ENCODE measurements around the gene PDK3. TPM values are rescaled to one million over a fixed set of nuclear protein-coding genes. Genes with fewer than 3 reads are reported as not detected.

Gene PDK3
- polyA plus RNA-seq, 1 donor (not counting 4 experiments of a cell fraction or from before 2014, with no cell fraction given): 8.0 TPM

DNA sequence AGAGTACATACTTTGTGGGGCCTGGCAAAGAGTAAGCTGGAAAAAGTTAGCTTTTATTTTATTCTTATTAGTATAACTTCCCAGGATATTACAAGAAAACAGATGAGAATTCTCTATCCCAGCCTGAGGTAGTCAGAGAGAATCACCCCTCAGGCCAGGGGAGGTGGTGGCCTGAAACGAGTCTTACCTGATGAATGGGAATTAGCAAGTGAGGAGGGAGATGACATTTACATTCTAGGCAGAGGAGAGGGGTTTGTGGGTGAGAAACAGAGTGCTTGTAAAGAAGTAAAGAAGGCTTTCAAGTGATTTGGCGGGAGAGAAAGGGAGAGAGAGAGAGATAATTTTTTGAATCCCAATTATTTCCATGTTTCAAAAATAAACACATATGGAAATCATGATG, 39.3 kb upstream of the PDK3 start:
- dilution Hi-C loops (cut with MboI; ENCODE audit: extremely low pct_ligation_motif_present, low sequenced_read_pairs): no loop called here
- Histone ChIP-seq H3K9ac (ENCODE audit: control insufficient read depth, extremely low read depth, insufficient read depth, low read length) (no peak overlapping the region), H3K79me2 (ENCODE audit: control insufficient read depth, insufficient read depth, low read length) (no peaks in the 10 kb centered on the region), H2AFZ (ENCODE audit: control insufficient read depth, low read length) (no peak overlapping the region), H4K20me1 (ENCODE audit: control insufficient read depth, extremely low read depth, insufficient read depth, low read length) (no peaks in the 10 kb centered on the region), H3K9me3 (ENCODE audit: control insufficient read depth, low read depth, low read length) (no peaks in the 10 kb centered on the region), H3K27me3 (ENCODE audit: control insufficient read depth, extremely low read depth, insufficient read depth, low read length) (no peaks in the 10 kb centered on the region), H3K4me1 (ENCODE audit: control insufficient read depth, extremely low read depth, insufficient read depth, low read length) (peaks cover 17% of the 10 kb centered on the region), H3K4me3 (ENCODE audit: control insufficient read depth in 2 of 3, extremely low read depth in 1 of 3, insufficient read depth in 2 of 3, low read depth in 1 of 3, low read length in 3 of 3) (no peak overlapping the region), H3K27ac (ENCODE audit: control insufficient read depth, insufficient read depth, low read length) (no peak overlapping the region), H3K36me3 (ENCODE audit: control insufficient read depth in 2 of 2, extremely low read depth in 1 of 2, insufficient read depth in 2 of 2, low read length in 2 of 2) (no peaks in the 10 kb centered on the region), H3K9me1 (ENCODE audit: control insufficient read depth, extremely low read depth, insufficient read depth, low read length) (no peaks in the 10 kb centered on the region), H3K4me2 (ENCODE audit: control insufficient read depth, extremely low read depth, insufficient read depth, low read depth, low read length) (no peak overlapping the region)
- FAIRE-seq (no peak), DNase-seq (ENCODE audit: low read depth, low spot score) (no peak)
- TF ChIP-seq CTCF (optimal IDR thresholded peaks at IDR 0.05 in 1 of 3, IDR thresholded peaks at IDR 0.05 in 1 of 3, conservative IDR thresholded peaks at IDR 0.05 in 1 of 3; ENCODE audit: extremely low read depth in 1 of 3, insufficient read depth in 2 of 3, low read length in 3 of 3): no peak
- no peak for TF ChIP-seq EZH2 (IDR thresholded peaks at IDR 0.05; ENCODE audit: low read length)

GRCh38 chrX:24426340-24426913, 38.7 kb upstream of the PDK3 start:
- peak; percentile 88 for FAIRE-seq
- DNase-seq (ENCODE audit: low read depth, low spot score): peak; percentile 70
- Histone ChIP-seq H3K27ac (ENCODE audit: control insufficient read depth, insufficient read depth, low read length) (peak overlapping the region; percentile 36), H3K9me1 (ENCODE audit: control insufficient read depth, extremely low read depth, insufficient read depth, low read length) (no peaks in the 10 kb centered on the region), H3K4me2 (ENCODE audit: control insufficient read depth, extremely low read depth, insufficient read depth, low read depth, low read length) (peak overlapping the region; percentile 56), H3K9me3 (ENCODE audit: control insufficient read depth, low read depth, low read length) (no peaks in the 10 kb centered on the region), H2AFZ (ENCODE audit: control insufficient read depth, low read length) (peak overlapping the region; percentile 82), H3K36me3 (ENCODE audit: control insufficient read depth in 2 of 2, extremely low read depth in 1 of 2, insufficient read depth in 2 of 2, low read length in 2 of 2) (no peaks in the 10 kb centered on the region), H3K27me3 (ENCODE audit: control insufficient read depth, extremely low read depth, insufficient read depth, low read length) (no peaks in the 10 kb centered on the region), H3K4me1 (ENCODE audit: control insufficient read depth, extremely low read depth, insufficient read depth, low read length) (peaks cover 17% of the 10 kb centered on the region), H3K79me2 (ENCODE audit: control insufficient read depth, insufficient read depth, low read length) (no peaks in the 10 kb centered on the region), H3K4me3 (ENCODE audit: control insufficient read depth in 2 of 3, extremely low read depth in 1 of 3, insufficient read depth in 2 of 3, low read depth in 1 of 3, low read length in 3 of 3) (no peak overlapping the region), H3K9ac (ENCODE audit: control insufficient read depth, extremely low read depth, insufficient read depth, low read length) (no peak overlapping the region), H4K20me1 (ENCODE audit: control insufficient read depth, extremely low read depth, insufficient read depth, low read length) (no peaks in the 10 kb centered on the region)
- TF ChIP-seq EZH2 (IDR thresholded peaks at IDR 0.05; ENCODE audit: low read length): no peak
- no peak for TF ChIP-seq CTCF (optimal IDR thresholded peaks at IDR 0.05 in 1 of 3, IDR thresholded peaks at IDR 0.05 in 1 of 3, conservative IDR thresholded peaks at IDR 0.05 in 1 of 3; ENCODE audit: extremely low read depth in 1 of 3, insufficient read depth in 2 of 3, low read length in 3 of 3)
- dilution Hi-C loops (cut with MboI; ENCODE audit: extremely low pct_ligation_motif_present, low sequenced_read_pairs): no loop called here
